T-helper 1 cell treated with Interleukin-12 subunit alpha and Interleukin-12 subunit beta and Interleukin-4 antibody, amounts not matched to agents 30 ng/mL and 1 ng/mL, for 36 hours (primary cell): ENCODE results near the gene OR6C4. TPM values are rescaled to one million over a fixed set of nuclear protein-coding genes. Genes with fewer than 3 reads are reported as not detected.
"Not testable (repeated sequence)": the region's sequence is repeated elsewhere in the genome, so short reads cannot be mapped to it uniquely, and the experiment has no call there.

Source experiments
- intact Hi-C: fragments of 100-400 bp; cut with micrococcal nuclease; formaldehyde crosslinking; loops from one replicate; pipeline ENCODE4 v1.15.1; 2024
- total RNA-seq: library from RNA; stranded (reverse); gene quantifications from 2 replicates; pipeline ENCODE4 v1.2.3, GENCODE V29; 2022

Gene OR6C4
- not detected in 2 replicates for total RNA-seq

DNA sequence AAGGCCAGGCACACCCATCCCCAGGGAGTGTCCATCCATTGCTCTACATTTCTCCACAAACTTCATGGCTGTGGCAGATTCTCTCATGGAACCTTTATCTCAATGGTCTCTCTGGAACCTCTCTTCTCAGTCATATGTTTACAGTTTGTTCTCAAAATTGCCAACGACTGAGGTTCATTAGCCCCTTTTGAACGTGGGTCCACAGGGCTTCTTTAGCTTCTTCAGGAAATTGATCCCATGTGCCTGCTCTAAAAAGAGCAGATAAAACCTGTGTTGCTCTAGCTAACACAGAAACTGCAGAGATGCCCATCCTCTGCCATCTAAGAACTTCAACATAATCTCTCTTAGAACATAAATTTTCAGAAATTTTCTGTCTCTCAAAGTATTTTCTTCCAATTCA, at the start of gene OR6C4:
TSS of gene OR6C4 (plus strand) at position 301 of the 400 bp plus-strand sequence. CDS start 1,625 bp downstream, outside the sequence.
- intact Hi-C loops = no loop called here

DNA sequence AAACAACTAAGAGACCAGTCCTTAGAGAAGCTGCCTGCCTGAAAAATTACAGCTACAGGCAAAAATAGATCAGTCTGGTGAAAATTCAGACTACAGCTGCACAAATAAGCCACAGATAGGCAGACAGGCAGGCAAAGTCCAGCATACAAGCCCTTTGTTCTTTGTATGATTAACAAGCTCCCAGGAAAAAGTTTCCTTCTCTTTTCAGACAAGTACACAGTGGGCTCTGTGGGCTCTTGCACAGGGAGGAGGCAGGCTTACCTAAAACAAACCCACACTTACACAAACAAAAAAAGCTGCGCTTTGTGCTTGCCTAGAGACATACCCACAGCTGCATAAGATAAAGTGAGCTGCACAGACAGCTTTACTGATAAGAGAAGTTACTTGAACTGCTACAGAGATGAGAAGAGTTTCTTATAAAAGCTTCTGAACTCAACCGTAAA, 49.6 kb upstream of the OR6C4 start:
- intact Hi-C loops = no loop called here

DNA sequence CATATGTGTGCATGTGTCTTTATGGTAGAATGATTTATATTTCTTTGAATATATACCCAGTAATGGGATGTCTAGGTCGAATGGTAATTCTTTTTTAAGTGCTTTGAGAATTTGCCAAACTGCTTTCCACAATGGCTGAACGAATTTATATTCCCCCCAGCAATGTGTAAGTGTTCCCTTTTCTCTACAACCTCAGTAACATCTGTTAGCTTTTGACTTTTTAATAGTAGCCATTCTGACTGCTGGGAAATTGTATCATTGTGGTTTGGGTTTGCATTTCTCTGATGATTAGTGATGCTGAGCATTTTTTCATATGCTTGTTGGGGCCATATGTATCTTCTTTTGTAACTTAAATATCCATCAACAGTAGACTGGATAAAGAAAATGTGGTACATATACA, 47.8 kb upstream of the OR6C4 start:
- intact Hi-C loops = no loop called here

DNA sequence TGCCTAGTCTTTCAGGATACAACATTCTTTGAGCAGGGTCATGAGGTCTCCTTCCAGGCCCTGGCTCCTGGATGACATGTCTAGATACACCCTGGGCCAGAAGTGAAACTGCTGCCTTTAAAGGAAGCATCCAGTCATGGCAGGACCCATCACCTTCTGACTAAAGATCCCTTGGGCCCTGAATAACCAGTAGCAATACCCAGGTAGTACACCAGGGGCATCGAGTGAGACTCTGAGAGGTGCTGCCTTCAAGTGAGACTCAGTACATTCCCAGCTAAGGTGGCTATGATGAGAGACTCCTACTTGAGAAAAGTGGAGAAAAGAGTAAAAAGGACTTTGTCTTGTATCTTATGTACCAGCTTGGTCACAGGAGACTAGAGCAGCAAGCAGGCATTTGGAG, 33.7 kb upstream of the OR6C4 start:
- intact Hi-C loops = no loop called here

DNA sequence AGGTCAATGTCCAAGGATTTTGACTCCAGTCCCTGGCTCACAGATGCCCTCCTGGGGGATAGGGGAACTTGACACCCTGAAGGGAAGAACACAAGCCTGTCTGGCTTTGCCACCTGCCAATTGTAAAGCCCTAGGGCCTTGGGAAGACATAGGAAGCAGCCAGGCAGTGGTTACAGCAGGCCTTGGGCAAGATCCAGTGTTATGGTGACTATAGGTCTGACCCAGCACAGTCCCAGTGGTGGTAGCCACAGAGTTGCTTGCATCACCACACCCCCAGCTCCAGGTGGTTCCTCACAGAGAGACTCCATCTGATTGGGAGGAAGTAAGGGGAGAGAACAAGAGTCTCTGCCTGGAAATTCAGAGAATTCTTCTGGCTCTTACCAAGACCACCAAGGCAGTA, 33.0 kb upstream of the OR6C4 start:
- intact Hi-C loops = no loop called here

DNA sequence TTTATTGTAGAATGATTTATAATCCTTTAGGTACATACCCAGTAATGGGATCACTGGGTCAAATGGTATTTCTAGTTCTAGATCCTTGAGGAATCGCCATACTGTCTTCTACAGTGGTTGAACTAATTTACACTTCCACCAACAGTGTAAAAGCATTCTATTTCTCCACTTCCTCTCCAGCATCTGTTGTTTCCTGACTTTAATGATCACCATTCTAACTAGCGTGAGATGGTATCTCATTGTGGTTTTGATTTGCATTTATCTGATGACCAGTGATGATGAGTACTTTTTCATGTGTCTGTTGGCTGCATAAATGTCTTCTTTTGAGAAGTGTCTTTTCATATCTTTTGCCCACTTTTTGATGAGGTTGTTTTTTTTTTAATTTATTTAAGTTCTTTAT, 1.2 kb upstream of the OR6C4 start:
- intact Hi-C loops = not testable (repeated sequence)

DNA sequence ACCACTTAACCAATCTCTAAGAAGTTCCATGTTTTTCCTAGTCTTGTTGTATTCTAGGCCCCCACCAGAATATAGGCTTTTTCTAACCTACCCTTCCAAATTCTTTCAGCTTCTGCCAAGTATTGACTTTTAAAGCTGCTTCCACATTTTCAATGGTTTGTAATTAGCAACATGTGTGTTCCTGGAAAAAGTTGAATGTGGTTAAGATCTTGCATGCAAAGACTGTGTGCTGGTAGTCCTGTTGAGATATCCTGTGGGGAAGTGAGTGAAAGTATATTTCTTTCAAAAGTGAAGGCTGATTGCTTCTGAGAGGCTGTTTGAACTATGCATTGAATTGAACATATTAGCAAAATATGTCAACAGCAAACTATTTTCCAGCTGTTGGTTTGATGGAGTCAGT, 646 bp upstream of the OR6C4 start:
- intact Hi-C loops = no loop called here

DNA sequence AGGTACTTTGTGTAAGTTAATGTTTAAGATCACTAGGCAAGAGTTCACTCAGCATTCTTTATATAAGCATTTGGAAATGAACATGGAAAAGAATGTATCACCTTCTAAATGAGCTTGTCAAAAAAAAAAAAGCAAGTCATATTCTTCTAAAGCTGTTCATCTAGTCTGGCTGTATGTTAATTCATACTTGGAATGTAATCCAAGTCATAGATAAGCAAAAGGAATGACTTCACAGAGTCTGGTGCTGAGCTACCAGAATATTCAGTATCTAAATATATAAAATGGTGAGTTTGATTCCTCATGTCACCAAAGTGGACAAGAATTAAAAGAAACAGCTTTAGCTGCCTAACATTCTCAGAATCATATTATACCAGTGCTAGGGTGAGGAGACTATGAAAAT, 4.9 kb downstream of the OR6C4 start:
- intact Hi-C loops = no loop called here

DNA sequence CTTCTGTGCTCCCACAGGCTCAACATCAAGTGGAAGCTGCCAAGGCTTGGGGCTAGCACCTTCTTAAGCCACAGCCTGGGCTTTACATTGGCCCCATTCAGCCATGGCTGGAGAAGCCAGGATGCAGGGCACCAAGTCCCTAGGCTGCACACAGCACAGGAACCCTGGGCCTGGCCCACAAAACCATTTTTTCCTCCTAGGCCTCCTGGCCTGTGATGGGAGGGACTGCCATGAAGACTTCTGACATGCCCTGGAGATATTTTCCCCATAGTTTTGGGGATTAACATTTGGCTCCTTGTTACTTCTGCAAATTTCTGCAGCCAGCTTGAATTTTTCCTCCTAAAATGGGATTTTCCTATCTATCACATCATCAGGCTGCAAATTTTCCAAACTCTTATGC, 20.7 kb downstream of the OR6C4 start:
- intact Hi-C loops = not testable (repeated sequence)

DNA sequence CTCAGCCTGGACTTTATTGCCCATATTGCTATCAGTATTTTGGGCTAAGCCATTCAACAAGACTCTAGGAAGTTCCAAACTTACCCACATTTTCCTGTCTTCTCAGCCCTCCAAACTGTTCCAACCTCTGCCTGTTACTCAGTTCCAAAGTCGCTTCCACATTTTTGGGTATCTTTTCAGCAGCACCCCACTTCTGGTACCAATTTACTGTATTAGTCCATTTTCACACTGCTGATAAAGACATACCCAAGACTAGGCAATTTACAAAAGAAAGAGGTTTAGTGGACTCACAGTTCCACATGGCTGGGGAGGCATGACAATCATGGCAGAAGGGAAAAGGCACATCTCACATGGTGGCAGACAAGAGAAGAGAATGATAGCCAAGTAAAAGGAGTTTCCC, 21.3 kb downstream of the OR6C4 start:
- intact Hi-C loops = not testable (repeated sequence)

DNA sequence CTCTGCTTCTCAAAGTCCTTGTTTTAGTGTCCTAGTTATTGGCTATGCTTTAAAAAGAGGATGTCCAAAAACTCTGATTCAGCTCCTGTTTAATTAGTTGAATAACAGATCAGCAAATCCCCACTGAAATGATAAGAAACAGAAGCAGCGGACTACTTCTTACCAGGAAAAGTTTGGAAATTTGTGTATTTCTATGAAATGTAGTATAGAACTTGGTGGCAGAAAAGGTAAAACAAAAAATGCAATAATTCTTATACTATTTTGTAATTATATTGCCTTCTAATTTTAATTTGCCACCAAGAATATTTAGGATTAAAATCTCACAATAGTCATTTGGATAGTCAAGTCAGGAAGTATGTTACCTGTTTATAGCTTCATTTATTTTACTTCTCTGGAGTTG, 22.8 kb downstream of the OR6C4 start, which contains the start of gene OR2AP1:
TSS of gene OR2AP1 (plus strand) at position 301 of the 400 bp plus-strand sequence. CDS start 1,947 bp downstream, outside the sequence.
- intact Hi-C loops = no loop called here

DNA sequence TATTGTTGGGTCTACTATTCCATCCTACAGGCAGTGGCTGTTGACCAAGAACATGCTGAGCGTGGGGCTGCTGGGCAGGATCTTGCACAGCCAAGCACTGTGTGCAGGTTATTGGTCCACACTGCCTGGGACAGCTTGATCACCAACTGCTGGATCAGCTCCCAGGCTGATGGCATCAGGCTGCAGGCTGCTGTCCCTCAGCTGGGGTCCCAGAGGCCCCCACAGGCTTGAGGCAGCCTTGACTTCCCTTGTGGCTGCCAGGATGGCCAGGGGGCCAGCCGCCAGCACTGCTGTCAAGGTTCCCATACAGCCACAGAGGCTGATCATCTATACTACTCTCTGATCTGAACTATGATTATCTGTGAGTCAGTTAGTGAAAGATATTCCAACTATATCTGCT, 32.7 kb downstream of the OR6C4 start:
- intact Hi-C loops = no loop called here

DNA sequence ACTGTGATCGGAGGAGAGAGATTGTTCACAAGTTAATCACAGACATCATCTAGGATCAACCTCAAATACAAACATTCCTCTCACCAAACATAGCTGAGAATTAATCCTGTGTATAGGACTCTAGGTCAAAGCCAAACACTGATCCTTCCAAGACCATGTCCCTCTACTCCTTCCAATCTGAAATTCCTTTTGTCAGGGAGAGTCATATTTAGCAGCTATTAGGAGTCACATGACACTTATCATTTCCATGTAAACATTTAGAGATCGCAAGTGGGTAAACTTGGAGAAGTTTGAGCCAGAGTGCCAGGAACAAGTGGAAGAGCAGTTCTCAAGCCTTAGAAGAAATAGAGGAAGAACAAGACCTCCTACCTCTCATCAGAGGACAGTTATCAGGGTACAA, 36.4 kb downstream of the OR6C4 start:
- intact Hi-C loops = no loop called here

DNA sequence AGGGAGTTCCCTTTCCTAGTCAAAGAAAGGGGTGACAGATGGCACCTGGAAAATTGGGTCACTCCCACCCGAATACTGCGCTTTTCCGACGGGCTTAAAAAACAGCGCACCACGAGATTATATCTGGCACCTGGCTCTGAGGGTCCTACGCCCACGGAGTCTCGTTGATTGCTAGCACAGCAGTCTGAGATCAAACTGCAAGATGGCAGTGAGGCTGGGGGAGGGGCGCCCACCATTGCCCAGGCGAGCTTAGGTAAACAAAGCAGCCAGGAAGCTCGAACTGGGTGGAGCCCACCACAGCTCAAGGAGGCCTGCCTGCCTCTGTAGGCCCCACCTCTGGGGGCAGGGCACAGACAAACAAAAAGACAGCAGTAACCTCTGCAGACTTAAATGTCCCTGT, 40.8 kb downstream of the OR6C4 start:
- intact Hi-C loops = not testable (repeated sequence)

Other genes with a start within 250 kb of the OR6C4 start
- not detected in 2 replicates for gene OR6C1, start 235.3 kb upstream of the OR6C4 start, total RNA-seq
- not detected in 2 replicates for gene OR6C3, start 218.9 kb upstream of the OR6C4 start, total RNA-seq
- gene OR6C75, start 186.6 kb upstream of the OR6C4 start, total RNA-seq = not detected in 2 replicates
- gene OR6C65, start 149.1 kb upstream of the OR6C4 start, total RNA-seq = not detected in 2 replicates
- gene OR6C76, start 123.3 kb upstream of the OR6C4 start, total RNA-seq = not detected in 2 replicates
- not detected in 2 replicates for gene OR6C2, start 105.5 kb upstream of the OR6C4 start, total RNA-seq
- not detected in 2 replicates for gene OR6C70, start 79.5 kb upstream of the OR6C4 start, total RNA-seq
- gene OR6C68, start 57.2 kb upstream of the OR6C4 start, total RNA-seq = not detected in 2 replicates
- not detected in 2 replicates for gene OR2AP1, start 22.9 kb downstream of the OR6C4 start, total RNA-seq
- gene OR10P1, start 87.3 kb downstream of the OR6C4 start, total RNA-seq = not detected in 2 replicates
- gene ITGA7, start 158.3 kb downstream of the OR6C4 start, total RNA-seq = 0.93 and 1.3 TPM in 2 replicates
- 115 and 123 TPM in 2 replicates for gene BLOC1S1, start 166.4 kb downstream of the OR6C4 start, total RNA-seq
- 14.6 and 16.2 TPM in 2 replicates for gene RDH5, start 170.8 kb downstream of the OR6C4 start, total RNA-seq
- 164 and 172 TPM in 2 replicates for gene CD63, start 179.4 kb downstream of the OR6C4 start, total RNA-seq
- gene GDF11, start 193.5 kb downstream of the OR6C4 start, total RNA-seq = 16.6 and 17.3 TPM in 2 replicates